SJSA1 (cell line): ENCODE results near the gene SLC25A13. TPM values are rescaled to one million over a fixed set of nuclear protein-coding genes. Genes with fewer than 3 reads are reported as not detected.
A peak's percentile ranks its signal among the peaks of the same experiment; 100 is the strongest.

Experiments
- DNase-seq, 2 experiments: peaks; one replicate each; pipeline ENCODE4 v3.0.0-alpha.2; 2015 to 2020; ENCODE audit warnings: low spot score in 2 of 2, low read depth in 1 of 2
- H3K27ac ChIP-seq: fragments of 250-450 bp; sonication (Bioruptor Pico); 2 replicates; pipeline ENCODE4 v1.5.1; 2020; ENCODE audit warnings: mild to moderate bottlenecking, moderate library complexity
- H3K27me3 ChIP-seq: fragments of 250-450 bp; sonication (Bioruptor Pico); replicated peaks from 2 replicates; pipeline ENCODE4 v1.5.1; 2020; ENCODE audit warnings: mild to moderate bottlenecking, moderate library complexity
- H3K36me3 ChIP-seq: fragments of 250-450 bp; sonication (Bioruptor Pico); 2 replicates; pipeline ENCODE4 v1.5.1; 2020; ENCODE audit warnings: mild to moderate bottlenecking
- H3K4me1 ChIP-seq: fragments of 250-450 bp; sonication (Bioruptor Pico); replicated peaks from 2 replicates; pipeline ENCODE4 v1.6.1; 2021; ENCODE audit warnings: mild to moderate bottlenecking
- H3K4me3 ChIP-seq: fragments of 250-450 bp; sonication (Bioruptor Pico); 2 replicates; pipeline ENCODE4 v1.5.1; 2020; ENCODE audit warnings: mild to moderate bottlenecking
- H3K9me3 ChIP-seq: fragments of 250-450 bp; sonication (Bioruptor Pico); replicated peaks from 2 replicates; pipeline ENCODE4 v1.5.1; 2020; ENCODE audit warnings: mild to moderate bottlenecking
- total RNA-seq: library from RNA; depleted of rRNA; stranded (reverse); fragments of >200 nt; shearing (Covaris generic); gene quantifications from 2 replicates; pipeline ENCODE4 v1.2.3, GENCODE V29; 2014

Gene SLC25A13
- total RNA-seq, 1 experiment from 2014 or later = 78.1 TPM

GRCh38 chr7:96238474-96238873 lies 83.4 kb downstream of the SLC25A13 start:
- Histone ChIP-seq H3K27me3 (no peaks in the 10 kb centered on the region), H3K4me3 (no peak overlapping the region), H3K36me3 (no peaks in the 10 kb centered on the region), H3K9me3 (no peaks in the 10 kb centered on the region), H3K4me1 (peaks cover 21% of the 10 kb centered on the region), H3K27ac (no peak overlapping the region)
- no peak for DNase-seq

GRCh38 chr7:96237040-96237439 lies 84.9 kb downstream of the SLC25A13 start:
- no peak overlapping the region for H3K27ac ChIP-seq
- H3K4me3 ChIP-seq = no peak overlapping the region

GRCh38 chr7:96236198-96237039 lies 85.5 kb downstream of the SLC25A13 start:
- Histone ChIP-seq H3K27ac (no peak overlapping the region), H3K4me1 (peaks cover 16% of the 10 kb centered on the region), H3K27me3 (no peaks in the 10 kb centered on the region), H3K4me3 (no peak overlapping the region), H3K9me3 (no peaks in the 10 kb centered on the region), H3K36me3 (peaks cover 5% of the 10 kb centered on the region; the same call in 1 of the 2 replicates)
- DNase-seq = peak; percentile 62 to 76

More at GRCh38 chr7:96237040-96237439, 84.9 kb downstream of the SLC25A13 start:
- Histone ChIP-seq H3K27me3 (no peaks in the 10 kb centered on the region), H3K4me1 (peaks cover 21% of the 10 kb centered on the region), H3K36me3 (peaks cover 2% of the 10 kb centered on the region; the same call in 1 of the 2 replicates), H3K9me3 (no peaks in the 10 kb centered on the region)
- DNase-seq = no peak

- DNase-seq = no peak
- no peaks in the 10 kb centered on the region for H3K27me3 ChIP-seq
- H3K27ac ChIP-seq = no peak overlapping the region
- H3K36me3 ChIP-seq = peaks cover 5% of the 10 kb centered on the region; the same call in 1 of the 2 replicates
- H3K4me1 ChIP-seq = peaks cover 16% of the 10 kb centered on the region
- H3K4me3 ChIP-seq = no peak overlapping the region
- no peaks in the 10 kb centered on the region for H3K9me3 ChIP-seq
These were observed 86.6 kb downstream of the SLC25A13 start for GRCh38 chr7:96235281-96235680.

- no peak overlapping the region for H3K27ac ChIP-seq
These were observed 88.3 kb downstream of the SLC25A13 start for GRCh38 chr7:96233528-96234154.

GRCh38 chr7:96233084-96233483 lies 88.8 kb downstream of the SLC25A13 start:
- Histone ChIP-seq H3K27me3 (no peaks in the 10 kb centered on the region), H3K4me1 (peaks cover 16% of the 10 kb centered on the region), H3K27ac (no peak overlapping the region), H3K4me3 (no peak overlapping the region), H3K36me3 (peaks cover 11% of the 10 kb centered on the region; the same call in 1 of the 2 replicates), H3K9me3 (no peaks in the 10 kb centered on the region)
- no peak for DNase-seq

More at GRCh38 chr7:96233528-96234154, 88.3 kb downstream of the SLC25A13 start:
- no peaks in the 10 kb centered on the region for H3K9me3 ChIP-seq
- peaks cover 11% of the 10 kb centered on the region; the same call in 1 of the 2 replicates for H3K36me3 ChIP-seq
- no peaks in the 10 kb centered on the region for H3K27me3 ChIP-seq
- H3K4me3 ChIP-seq = no peak overlapping the region
- peaks cover 16% of the 10 kb centered on the region for H3K4me1 ChIP-seq
- DNase-seq = no peak

- no peaks in the 10 kb centered on the region for H3K4me1 ChIP-seq
- H3K4me3 ChIP-seq = no peak overlapping the region
- H3K27ac ChIP-seq = no peak overlapping the region
- peaks cover 11% of the 10 kb centered on the region; the same call in 1 of the 2 replicates for H3K36me3 ChIP-seq
- H3K9me3 ChIP-seq = no peaks in the 10 kb centered on the region
- H3K27me3 ChIP-seq = no peaks in the 10 kb centered on the region
- DNase-seq = no peak
These were observed 93.1 kb downstream of the SLC25A13 start for GRCh38 chr7:96228760-96229159.

GRCh38 chr7:96225251-96225650 lies 96.6 kb downstream of the SLC25A13 start:
- H3K4me3 ChIP-seq = no peak overlapping the region
- peaks cover 6% of the 10 kb centered on the region; the same call in 1 of the 2 replicates for H3K36me3 ChIP-seq
- no peaks in the 10 kb centered on the region for H3K4me1 ChIP-seq
- no peaks in the 10 kb centered on the region for H3K9me3 ChIP-seq
- no peak for DNase-seq
- no peak overlapping the region for H3K27ac ChIP-seq
- no peaks in the 10 kb centered on the region for H3K27me3 ChIP-seq

GRCh38 chr7:96224685-96225084 lies 97.2 kb downstream of the SLC25A13 start:
- Histone ChIP-seq H3K36me3 (peaks cover 6% of the 10 kb centered on the region; the same call in 1 of the 2 replicates), H3K4me3 (no peak overlapping the region), H3K4me1 (peaks cover 2% of the 10 kb centered on the region), H3K27ac (no peak overlapping the region), H3K9me3 (no peaks in the 10 kb centered on the region), H3K27me3 (no peaks in the 10 kb centered on the region)
- DNase-seq = no peak

GRCh38 chr7:96224073-96224472 lies 97.8 kb downstream of the SLC25A13 start:
- Histone ChIP-seq H3K27ac (no peak overlapping the region), H3K27me3 (no peaks in the 10 kb centered on the region), H3K4me1 (peaks cover 8% of the 10 kb centered on the region), H3K9me3 (no peaks in the 10 kb centered on the region), H3K4me3 (no peak overlapping the region), H3K36me3 (peaks cover 3% of the 10 kb centered on the region; the same call in 1 of the 2 replicates)
- DNase-seq = no peak

- no peaks in the 10 kb centered on the region for H3K36me3 ChIP-seq
- no peak overlapping the region for H3K27ac ChIP-seq
- no peak overlapping the region for H3K4me3 ChIP-seq
- no peaks in the 10 kb centered on the region for H3K9me3 ChIP-seq
- no peak for DNase-seq
- peaks cover 12% of the 10 kb centered on the region for H3K4me1 ChIP-seq
- H3K27me3 ChIP-seq = no peaks in the 10 kb centered on the region
These were observed 100.0 kb downstream of the SLC25A13 start for GRCh38 chr7:96221888-96222287.

- peak in 1 of 2 experiments; percentile 39 for DNase-seq
These were observed 102.3 kb downstream of the SLC25A13 start for GRCh38 chr7:96219378-96220130.

GRCh38 chr7:96218664-96219243 lies 103.1 kb downstream of the SLC25A13 start:
- no peaks in the 10 kb centered on the region for H3K36me3 ChIP-seq
- peaks cover 12% of the 10 kb centered on the region for H3K4me1 ChIP-seq
- no peak for DNase-seq
- H3K9me3 ChIP-seq = no peaks in the 10 kb centered on the region
- no peak overlapping the region for H3K4me3 ChIP-seq
- H3K27me3 ChIP-seq = no peaks in the 10 kb centered on the region
- no peak overlapping the region for H3K27ac ChIP-seq

More at GRCh38 chr7:96219378-96220130, 102.3 kb downstream of the SLC25A13 start:
- Histone ChIP-seq H3K36me3 (no peaks in the 10 kb centered on the region), H3K9me3 (no peaks in the 10 kb centered on the region), H3K4me3 (no peak overlapping the region), H3K27ac (no peak overlapping the region), H3K27me3 (no peaks in the 10 kb centered on the region), H3K4me1 (peaks cover 12% of the 10 kb centered on the region)
